HEK293T (cell line): Measurements from ENCODE around the gene IGFBP3.

ENCODE experiments used
- CTCF ChIA-PET: fragments of 350-600 bp; formaldehyde crosslinking; extraction: SDS; loops from one replicate; lab custom pipeline; 2021; ENCODE audit warnings: antibody characterized with exemption, inconsistent platforms; lab: Yijun Ruan, JAX
- POLR2A ChIA-PET: fragments of 350-600 bp; formaldehyde crosslinking; extraction: SDS; loops from one replicate; lab custom pipeline; 2020; ENCODE audit warnings: antibody characterized with exemption, inconsistent platforms; lab: Yijun Ruan, JAX
- DNase-seq: peaks from one replicate; pipeline ENCODE4 v3.0.0; 2012; ENCODE audit warnings: mixed read lengths; ENCODE audit errors: extremely low spot score
- ARNT ChIP-seq: fragments of 450-650 bp; IDR thresholded peaks from 2 replicates; pipeline ENCODE4 v1.6.1; 2017; ENCODE audit warnings: mild to moderate bottlenecking
- BHLHE40 ChIP-seq: fragments of 450-650 bp; IDR thresholded peaks from 2 replicates; pipeline ENCODE4 v1.6.1; 2016; ENCODE audit warnings: mild to moderate bottlenecking, moderate library complexity, borderline replicate concordance
- CTBP1 ChIP-seq: fragments of 450-650 bp; IDR thresholded peaks from 2 replicates; pipeline ENCODE4 v1.6.1; 2016; ENCODE audit warnings: borderline replicate concordance
- ELF4 ChIP-seq: fragments of 450-650 bp; IDR thresholded peaks from 2 replicates; pipeline ENCODE4 v1.6.1; 2017; ENCODE audit warnings: antibody characterized with exemption
- FOXA1 ChIP-seq: fragments of 450-650 bp; IDR thresholded peaks from 2 replicates; pipeline ENCODE4 v1.6.1; 2016; ENCODE audit warnings: mild to moderate bottlenecking
- FOXK2 ChIP-seq: fragments of 450-650 bp; IDR thresholded peaks from 2 replicates; pipeline ENCODE4 v1.6.1; 2016; ENCODE audit warnings: mild to moderate bottlenecking
- FOXM1 ChIP-seq: fragments of 450-650 bp; IDR thresholded peaks from 2 replicates; pipeline ENCODE4 v1.6.1; 2017; ENCODE audit warnings: mild to moderate bottlenecking, borderline replicate concordance
- HDGF ChIP-seq: fragments of 450-650 bp; IDR thresholded peaks from 2 replicates; pipeline ENCODE4 v1.6.1; 2017; ENCODE audit warnings: antibody characterized with exemption, borderline replicate concordance
- L3MBTL2 ChIP-seq: fragments of 450-650 bp; conservative IDR thresholded peaks from 2 replicates; pipeline ENCODE4 v1.6.1; 2016; ENCODE audit warnings: mild to moderate bottlenecking
- LEF1 ChIP-seq: fragments of 450-650 bp; IDR thresholded peaks from 2 replicates; pipeline ENCODE4 v1.6.1; 2017; ENCODE audit warnings: mild to moderate bottlenecking, borderline replicate concordance
- NFRKB ChIP-seq: fragments of 450-650 bp; IDR thresholded peaks from 2 replicates; pipeline ENCODE4 v1.6.1; 2016; ENCODE audit warnings: mild to moderate bottlenecking, moderate library complexity
- PKNOX1 ChIP-seq: fragments of 450-650 bp; IDR thresholded peaks from 2 replicates; pipeline ENCODE4 v1.6.1; 2016
- SP1 ChIP-seq: fragments of 450-650 bp; IDR thresholded peaks from 2 replicates; pipeline ENCODE4 v1.6.1; 2017
- SUZ12 ChIP-seq: fragments of 450-650 bp; IDR thresholded peaks from 2 replicates; pipeline ENCODE4 v1.6.1; 2016; ENCODE audit warnings: mild to moderate bottlenecking
- TARDBP ChIP-seq: fragments of 450-650 bp; IDR thresholded peaks from 2 replicates; pipeline ENCODE4 v1.6.1; 2016
- ZNF384 ChIP-seq: fragments of 450-650 bp; IDR thresholded peaks from 2 replicates; pipeline ENCODE4 v1.6.1; 2016

IGFBP3 gene

GRCh38 chr7:45890902-45891461 is 30.1 kb downstream of the IGFBP3 start:
- CTCF ChIA-PET: interaction anchor here (0.8 to 1.0 kb wide), 2 partner anchors 9 to 27 kb away, joined by 4 to 7 read pairs; no protein-coding TSS in a partner anchor
- peak; percentile 22 for DNase-seq
- TF ChIP-seq ELF4 (no peak), ARNT (no peak), SP1 (no peak), FOXM1 (no peak), HDGF (no peak), LEF1 (no peak), FOXK2 (no peak), BHLHE40 (no peak), CTBP1 (no peak), SUZ12 (no peak), NFRKB (no peak)
- POLR2A ChIA-PET: no interaction called here

- DNase-seq: no peak
- POLR2A ChIA-PET: no interaction called here
- CTCF ChIA-PET: interaction anchor here (0.8 to 1.0 kb wide), 2 partner anchors 9 to 28 kb away, joined by 4 to 7 read pairs; no protein-coding TSS in a partner anchor
- TF ChIP-seq FOXK2: no peak
- TF ChIP-seq CTBP1: no peak
- no peak for TF ChIP-seq ELF4
- no peak for TF ChIP-seq L3MBTL2
- no peak for TF ChIP-seq BHLHE40
- TF ChIP-seq ZNF384: no peak
- no peak for TF ChIP-seq FOXM1
Measured at GRCh38 chr7:45890125-45890901, 30.8 kb downstream of the IGFBP3 start.

GRCh38 chr7:45889367-45890067 is 31.6 kb downstream of the IGFBP3 start:
- POLR2A ChIA-PET: no interaction called here
- DNase-seq: no peak
- CTCF ChIA-PET: interaction anchor here (1.1 kb wide), 1 partner anchor 33 kb away, joined by 5 read pairs; no protein-coding TSS in a partner anchor
- TF ChIP-seq L3MBTL2: no peak
- TF ChIP-seq CTBP1: no peak
- no peak for TF ChIP-seq PKNOX1
- TF ChIP-seq ARNT: no peak
- no peak for TF ChIP-seq FOXA1
- no peak for TF ChIP-seq LEF1
- TF ChIP-seq BHLHE40: no peak
- TF ChIP-seq ZNF384: no peak
- no peak for TF ChIP-seq HDGF
- no peak for TF ChIP-seq NFRKB
- no peak for TF ChIP-seq TARDBP
- no peak for TF ChIP-seq SP1
- no peak for TF ChIP-seq SUZ12
- TF ChIP-seq FOXK2: no peak
- no peak for TF ChIP-seq FOXM1

GRCh38 chr7:45888993-45889366 is 32.1 kb downstream of the IGFBP3 start:
- ChIA-PET CTCF (interaction anchor here (1.1 kb wide), 1 partner anchor 34 kb away, joined by 5 read pairs; no protein-coding TSS in a partner anchor), POLR2A (no interaction called here)
- DNase-seq: no peak
- no peak for TF ChIP-seq FOXA1
- TF ChIP-seq PKNOX1: no peak
- TF ChIP-seq FOXM1: no peak
- no peak for TF ChIP-seq NFRKB
- TF ChIP-seq LEF1: no peak
- TF ChIP-seq FOXK2: no peak
- TF ChIP-seq TARDBP: no peak
- TF ChIP-seq ELF4: no peak
- no peak for TF ChIP-seq CTBP1
- TF ChIP-seq L3MBTL2: no peak
- no peak for TF ChIP-seq ZNF384
- no peak for TF ChIP-seq ARNT
- TF ChIP-seq SP1: no peak
- TF ChIP-seq SUZ12: no peak
- TF ChIP-seq BHLHE40: no peak
- no peak for TF ChIP-seq HDGF

- no peak for DNase-seq
- no peak for TF ChIP-seq ZNF384
- no peak for TF ChIP-seq FOXK2
- TF ChIP-seq HDGF: no peak
- no peak for TF ChIP-seq BHLHE40
- no peak for TF ChIP-seq ARNT
- TF ChIP-seq FOXM1: no peak
- no peak for TF ChIP-seq ELF4
- no peak for TF ChIP-seq LEF1
- no peak for TF ChIP-seq TARDBP
- no peak for TF ChIP-seq NFRKB
- TF ChIP-seq PKNOX1: no peak
- TF ChIP-seq SP1: no peak
- POLR2A ChIA-PET: no interaction called here
- CTCF ChIA-PET: interaction anchor here (1.1 kb wide), 1 partner anchor 34 kb away, joined by 5 read pairs; no protein-coding TSS in a partner anchor
Measured at GRCh38 chr7:45888185-45888992, 32.7 kb downstream of the IGFBP3 start, which contains the start of gene IGFBP1. Gene IGFBP1 (plus strand): TSS chr7:45888488. CDS start chr7:45888653, 165 bp downstream.
